GM18858 (cell line): ENCODE results near the gene TCERG1.

Experiments
- ATAC-seq: cut with Tn5 transposase; IDR thresholded peaks from one replicate; pipeline ENCODE4 v1.9.1; 2021; ENCODE audit not compliant: unreplicated experiment

TCERG1 gene

DNA sequence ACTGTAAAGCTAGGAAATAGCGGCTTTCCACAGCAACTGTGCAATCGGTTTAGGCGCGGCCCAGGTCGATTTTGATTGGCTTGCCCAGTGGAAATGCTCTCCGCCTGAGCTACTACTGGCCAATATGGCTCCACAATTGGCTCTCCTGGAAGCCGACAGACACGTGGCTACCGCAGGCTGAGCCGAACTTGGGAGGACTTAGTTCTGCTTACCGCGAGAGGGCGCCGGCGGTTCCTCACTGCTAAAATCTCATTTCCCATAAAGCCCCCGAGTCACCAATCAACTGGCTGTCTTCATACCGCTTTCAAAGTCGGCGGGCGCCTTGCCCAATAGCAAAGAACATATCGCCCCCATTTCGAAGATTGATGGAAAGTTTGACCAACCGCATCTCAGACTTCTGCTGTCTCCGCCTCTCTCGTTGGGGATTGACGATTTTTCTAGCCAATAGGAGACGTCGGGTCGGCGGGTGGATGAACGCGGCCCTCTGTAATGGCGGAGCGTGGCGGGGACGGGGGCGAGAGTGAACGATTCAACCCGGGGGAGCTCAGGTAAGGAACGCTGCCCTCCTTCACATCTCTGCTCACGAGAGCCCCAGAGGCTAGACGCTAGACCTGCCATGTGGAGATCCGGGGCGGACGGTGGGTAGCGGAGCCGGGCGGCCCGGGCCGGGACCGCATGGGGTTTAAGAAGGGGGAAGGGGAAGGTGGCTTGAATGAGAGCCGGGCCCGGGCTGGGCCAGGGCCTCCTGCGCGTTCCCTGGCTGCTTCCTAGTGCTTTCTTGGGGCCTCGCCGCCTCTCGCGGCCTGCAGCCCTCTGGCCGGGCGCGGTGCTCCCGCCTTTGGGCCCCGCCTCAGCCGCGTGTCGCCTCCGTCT is at the start of gene TCERG1:
TSS of gene TCERG1 (plus strand) at position 473 of the 873 bp plus-strand sequence. CDS start at position 490, 17 bp downstream.
- ATAC-seq = peak; percentile 91

- no peak for ATAC-seq
Measured at GRCh38 chr5:146398826-146399225, 48.3 kb upstream of the TCERG1 start.

DNA sequence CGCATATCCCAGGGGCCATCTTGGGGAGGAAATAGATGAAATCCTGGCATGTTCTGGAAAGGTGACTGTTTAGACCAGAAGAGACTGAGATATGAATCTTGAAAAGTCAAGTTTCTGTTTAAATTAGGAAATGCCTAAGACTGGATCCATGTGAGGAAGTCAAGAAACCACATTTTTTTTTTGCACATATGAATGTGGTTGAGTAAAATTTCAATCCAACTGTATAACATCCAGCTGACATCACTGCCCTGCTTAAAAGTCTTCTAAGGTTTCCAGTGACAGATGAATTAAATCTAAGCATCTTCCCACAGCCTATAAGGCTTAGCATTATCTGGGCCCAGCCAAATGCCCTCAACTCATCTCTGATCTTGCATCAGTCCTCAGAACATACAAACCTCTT is 47.7 kb upstream of the TCERG1 start:
- no peak for ATAC-seq

DNA sequence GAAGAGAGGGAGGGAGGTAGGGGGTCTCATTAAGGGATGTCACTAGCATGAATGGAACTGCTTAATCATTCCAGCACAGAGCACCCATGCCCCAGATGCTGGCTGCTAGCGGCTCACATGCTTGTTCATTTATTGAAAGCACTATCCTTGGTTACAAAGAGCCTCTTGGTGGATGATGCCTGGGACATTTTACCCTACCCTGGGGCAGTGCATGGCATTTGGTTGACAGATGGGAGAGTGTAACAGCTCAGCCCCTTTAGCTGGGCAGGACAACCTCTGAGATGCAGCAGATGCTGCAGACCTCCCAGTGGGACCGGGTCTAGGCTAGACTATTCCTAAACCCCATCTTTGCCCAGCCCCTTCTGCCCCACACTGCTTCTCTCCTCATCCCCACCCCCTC is 46.9 kb upstream of the TCERG1 start:
- no peak for ATAC-seq

DNA sequence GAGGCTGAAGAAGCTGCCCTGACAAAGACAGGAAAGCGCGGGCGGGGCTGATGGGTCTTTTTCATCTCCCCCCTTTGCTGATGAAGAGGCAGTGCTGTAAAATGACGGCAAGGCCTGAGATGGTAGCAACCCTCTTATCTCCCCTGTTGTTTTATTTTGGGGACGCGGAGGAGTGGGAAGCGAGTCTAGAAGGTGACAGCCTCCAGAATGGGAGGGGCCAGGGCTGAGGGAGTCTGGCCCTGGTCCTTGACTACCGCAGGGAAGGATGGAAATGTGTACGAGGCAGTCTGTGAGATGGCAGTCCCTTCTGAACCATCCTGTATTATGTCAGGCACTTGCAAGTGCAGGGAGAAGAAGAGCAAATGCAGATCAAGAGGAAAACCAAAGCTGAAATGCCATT is 46.1 kb upstream of the TCERG1 start:
- no peak for ATAC-seq

DNA sequence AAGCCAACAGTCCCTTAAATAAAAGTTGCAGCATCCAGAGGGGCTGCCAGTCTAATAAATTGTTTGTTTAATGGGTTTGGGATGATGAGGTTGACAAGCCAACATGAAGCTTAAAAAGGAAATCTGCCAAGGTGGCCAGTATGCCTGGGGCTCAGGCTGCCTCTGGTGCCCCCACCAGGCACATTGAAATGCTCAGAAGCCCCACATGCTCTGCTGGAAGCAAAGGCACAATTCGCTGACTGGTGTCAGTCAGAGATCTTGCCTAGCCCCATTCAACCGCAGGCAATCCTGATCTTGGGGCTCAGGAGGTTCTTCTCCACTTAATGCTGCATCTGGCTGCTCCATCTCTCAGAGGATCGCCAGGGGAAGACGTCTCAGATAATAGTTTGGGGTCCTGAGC is 44.2 kb upstream of the TCERG1 start:
- no peak for ATAC-seq

DNA sequence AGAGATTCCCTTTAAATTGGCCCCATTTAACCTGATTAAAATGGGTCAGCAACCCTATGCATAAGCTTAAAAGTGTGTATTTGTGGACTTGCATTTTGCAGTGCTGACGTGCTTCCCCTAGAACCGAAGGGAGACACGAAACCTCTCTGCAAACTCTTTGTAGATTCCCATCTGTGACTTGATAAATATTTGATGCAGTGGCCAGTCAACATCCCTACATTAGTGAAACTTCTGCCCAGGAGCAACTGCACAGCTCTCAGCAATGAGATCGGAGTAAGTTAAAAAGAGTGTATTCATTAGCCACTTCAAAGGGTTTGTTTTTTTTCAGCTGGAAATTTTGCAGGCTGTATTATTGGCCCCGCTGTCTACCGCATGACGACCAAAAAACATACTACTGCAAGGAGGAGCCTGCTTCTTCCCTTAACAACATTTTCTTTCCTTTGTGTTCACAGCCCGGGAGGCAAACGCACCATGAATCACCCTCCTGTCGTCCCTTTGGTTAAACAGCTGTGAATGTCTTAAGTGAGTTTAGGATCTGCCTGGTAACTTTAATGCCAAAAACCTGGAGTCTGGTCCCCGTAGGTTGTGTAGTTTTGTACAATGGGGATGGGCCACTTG is 38.0 kb upstream of the TCERG1 start:
- no peak for ATAC-seq

DNA sequence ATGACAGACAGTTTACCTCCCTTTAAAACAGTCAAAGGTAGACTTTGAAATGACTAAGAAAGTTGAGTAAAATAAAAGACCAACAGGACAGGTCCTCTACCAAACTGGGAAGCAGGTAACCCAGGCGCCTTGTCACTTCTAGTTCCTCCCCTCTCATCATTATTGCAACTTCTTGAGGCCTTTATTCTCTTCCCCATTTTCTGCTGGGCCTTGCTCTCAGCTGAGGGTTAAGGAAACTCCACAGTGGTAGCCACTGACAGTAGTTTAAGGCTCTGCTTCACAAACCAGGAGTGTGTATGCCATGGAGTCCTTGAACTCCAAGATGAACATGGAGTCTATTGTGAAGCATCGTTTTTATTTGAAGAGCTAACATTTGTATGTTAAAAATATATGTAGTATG is 36.9 kb upstream of the TCERG1 start:
- ATAC-seq = no peak

DNA sequence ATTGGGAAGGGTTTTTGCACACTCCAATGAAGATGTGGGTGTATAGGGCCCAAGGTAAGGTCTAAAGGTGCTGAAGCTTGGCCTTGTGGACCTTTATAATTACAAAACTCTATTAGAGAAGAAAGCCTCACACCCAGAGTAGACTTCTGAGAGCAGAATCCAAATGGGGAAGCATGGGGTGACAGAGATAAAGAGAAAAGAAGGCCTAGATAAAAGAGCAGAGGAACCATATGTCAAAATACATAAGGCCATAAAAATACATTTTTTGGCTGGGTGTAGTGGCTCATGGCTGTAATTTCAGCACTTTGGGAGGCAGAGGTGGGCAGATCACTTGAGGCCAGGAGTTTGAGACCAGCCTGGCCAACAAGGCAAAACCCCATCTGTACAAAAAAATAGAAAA is 27.4 kb upstream of the TCERG1 start:
- no peak for ATAC-seq

DNA sequence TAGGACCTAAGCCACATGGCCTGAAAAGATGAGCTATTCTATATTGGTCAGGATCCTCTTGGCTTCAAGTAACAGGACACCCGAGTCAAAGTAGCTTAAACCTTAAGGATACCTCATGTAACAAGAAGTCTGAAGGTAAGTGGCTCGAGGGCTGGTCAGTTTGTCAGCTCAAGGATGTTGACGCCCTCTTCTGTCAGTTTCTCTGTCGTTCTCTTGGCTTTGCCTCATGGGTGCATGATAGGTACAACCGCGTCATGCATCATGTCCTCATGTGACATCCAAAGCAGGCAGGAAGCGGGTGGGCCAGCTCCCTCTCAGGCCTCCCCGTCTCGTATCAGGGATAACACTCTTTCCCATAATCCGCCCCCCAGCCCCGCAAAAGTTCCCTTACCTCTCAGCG is 22.1 kb upstream of the TCERG1 start:
- no peak for ATAC-seq

DNA sequence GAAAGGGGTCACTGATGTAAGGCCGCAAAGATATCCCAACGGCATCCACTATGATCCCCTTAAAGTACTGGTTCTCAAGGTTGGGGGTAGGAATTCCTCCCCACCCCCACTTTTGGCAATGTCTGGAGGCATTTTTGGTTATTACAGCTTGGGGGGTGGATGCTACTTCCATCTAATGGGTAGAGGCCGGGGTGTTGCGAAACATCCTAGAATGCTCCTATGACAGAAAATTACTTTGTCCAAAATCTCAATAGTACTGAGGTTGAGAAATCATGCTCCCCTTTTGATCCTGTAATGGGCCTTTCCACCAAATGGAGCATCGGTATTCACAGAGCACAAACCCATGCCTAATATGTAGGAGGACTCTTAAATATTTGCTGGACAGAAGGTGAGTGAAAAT is 20.8 kb upstream of the TCERG1 start:
- no peak for ATAC-seq

DNA sequence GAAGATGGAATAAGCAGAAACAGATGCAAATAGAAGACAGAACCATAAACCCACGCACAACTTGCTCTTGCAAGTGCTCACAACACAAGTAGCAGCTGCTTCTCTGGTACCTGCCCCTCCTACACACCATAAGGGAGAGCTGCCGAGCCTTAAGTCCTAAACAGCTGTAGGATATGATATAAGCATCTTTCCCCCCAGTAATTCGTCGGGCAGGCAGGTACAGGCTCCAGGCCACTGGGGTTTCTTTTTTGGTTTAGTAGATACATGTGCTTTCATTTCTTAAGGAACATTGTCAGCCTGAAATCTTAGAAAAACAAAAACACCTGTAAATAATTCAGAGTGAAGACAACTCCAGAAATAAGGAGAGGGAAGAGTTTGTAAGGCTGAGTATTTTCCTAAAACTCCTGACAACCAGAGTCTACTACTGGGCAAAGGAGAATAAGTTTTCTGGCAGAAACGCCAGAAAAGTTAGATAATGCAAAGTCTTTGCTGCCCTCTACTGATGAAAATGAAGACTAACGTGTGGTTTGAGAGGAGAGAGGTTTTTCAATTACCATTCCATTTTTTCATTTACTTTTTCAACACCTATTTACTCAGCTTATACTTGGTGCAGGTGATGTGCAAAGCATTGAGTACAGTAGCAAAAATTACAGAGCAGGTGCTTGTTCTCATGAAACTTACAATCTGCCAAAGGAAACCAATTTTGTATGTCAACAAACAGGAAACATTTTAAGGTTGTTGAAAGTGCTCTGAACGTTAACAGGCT is 20.1 kb upstream of the TCERG1 start:
- ATAC-seq = peak; percentile 73

- ATAC-seq = no peak
Measured at GRCh38 chr5:146427619-146427997, 19.5 kb upstream of the TCERG1 start.

DNA sequence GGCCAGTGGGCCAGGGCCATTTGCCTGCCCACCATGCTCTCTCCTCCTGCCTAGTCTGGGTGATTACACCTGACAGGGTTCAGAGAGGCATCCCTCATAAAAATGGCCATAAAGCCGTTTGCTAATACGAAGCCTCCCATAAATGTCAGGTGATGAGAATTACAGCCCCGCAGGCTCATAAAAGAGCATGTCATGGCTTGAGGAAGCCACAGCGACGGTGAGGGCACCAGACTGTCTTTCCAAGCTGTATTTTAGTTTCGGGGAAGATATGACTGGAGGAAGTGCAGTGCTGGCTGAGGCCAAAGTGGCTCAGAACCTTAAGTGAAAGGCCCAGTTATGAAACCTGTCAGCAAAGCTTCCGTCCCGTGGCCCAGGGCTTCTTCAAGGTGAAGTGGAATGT is 18.5 kb upstream of the TCERG1 start:
- no peak for ATAC-seq

- no peak for ATAC-seq
Measured at GRCh38 chr5:146440353-146440752, 6.8 kb upstream of the TCERG1 start.

- ATAC-seq = no peak
Measured at GRCh38 chr5:146440870-146441495, 6.2 kb upstream of the TCERG1 start.

- ATAC-seq = no peak
Measured at GRCh38 chr5:146441896-146442295, 5.2 kb upstream of the TCERG1 start.

DNA sequence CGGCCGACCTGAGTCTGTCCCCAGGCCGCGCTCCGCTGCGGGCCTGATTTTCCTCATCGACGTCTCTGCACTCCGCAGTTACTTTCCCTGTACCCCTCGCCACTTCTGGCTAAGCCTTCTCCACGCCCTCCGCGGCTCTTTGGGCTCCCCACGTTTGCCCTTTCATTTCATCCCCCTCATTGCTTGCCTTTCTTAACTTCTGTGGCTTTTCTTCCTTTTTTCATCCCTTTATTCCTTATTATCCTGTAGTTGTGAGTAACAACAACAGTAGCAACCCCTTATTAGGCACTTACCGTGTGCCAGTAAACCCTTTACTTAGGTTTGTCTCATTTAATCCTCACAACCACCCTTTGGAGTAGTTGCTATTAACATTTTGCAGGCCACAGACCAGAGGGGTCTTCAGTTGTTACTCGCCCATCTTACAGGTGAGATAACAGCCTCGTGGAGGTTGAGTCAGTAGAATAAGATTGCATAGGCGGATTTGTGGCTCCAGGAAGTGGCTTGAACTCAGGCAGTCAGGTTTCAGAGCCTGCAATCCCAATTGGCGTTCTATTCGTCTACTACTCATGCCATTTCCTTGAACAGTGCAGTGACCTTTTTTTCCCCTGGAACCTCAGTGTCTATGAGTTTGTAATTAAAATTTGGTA is 724 bp downstream of the TCERG1 start:
- peak; percentile 7 for ATAC-seq

- ATAC-seq = no peak
Measured at GRCh38 chr5:146448783-146449519, 1.8 kb downstream of the TCERG1 start.

DNA sequence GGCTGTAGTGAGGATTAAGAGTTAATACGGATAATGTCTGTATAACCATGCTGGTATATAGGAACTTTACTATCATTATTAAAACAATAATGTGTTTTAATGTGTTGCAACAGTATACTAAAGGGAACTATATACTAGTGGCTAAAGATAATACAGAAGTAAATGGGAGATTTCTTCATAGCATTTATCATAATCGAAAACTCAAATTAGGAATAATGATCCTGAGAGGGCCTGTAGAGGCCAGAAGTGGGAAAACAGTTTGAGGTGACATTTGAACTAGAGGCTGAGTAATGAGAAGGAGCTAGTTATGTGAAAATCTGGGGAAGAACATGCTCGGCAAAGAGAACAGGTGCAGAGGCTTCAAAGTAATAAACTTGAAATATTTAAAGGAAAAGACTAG is 2.9 kb downstream of the TCERG1 start:
- ATAC-seq = no peak
